Pancreas (tissue), 10 donors: ENCODE results near the gene GRK5. TPM values are rescaled to one million over a fixed set of nuclear protein-coding genes. Genes with fewer than 3 reads are reported as not detected.

ENCODE experiments used
- ATAC-seq, 4 donors: fragments of 200-7000 bp; cut with Tn5 transposase; one replicate each; pipeline versions ENCODE4 v1.8.0 to v1.9.1; 2020; ENCODE audit warnings: mild to moderate bottlenecking in 4 of 4, moderate library complexity in 4 of 4
- DNase-seq, 6 donors: peaks; one replicate each; pipeline ENCODE4 v3.0.0-alpha.2; 2020
- FAIRE-seq: peaks from 2 replicates; lab custom pipeline; 2012; peaks lifted over from hg19 to GRCh38; lab: Jason Lieb, UNC
- H3K27ac ChIP-seq, 4 donors: fragments of 200-600 bp; sonication (generic); 1 replicate in 3 of 4; 2 replicates in 1 of 4; pipeline versions ENCODE4 v1.5.0 to v1.8.0; 2020
- H3K27me3 ChIP-seq, 4 donors: fragments of 200-600 bp; one replicate each; pipeline ENCODE4 v1.8.0; 2021
- H3K36me3 ChIP-seq, 3 donors: fragments of 200-600 bp; sonication (generic) in 1 of 3; one replicate each; pipeline versions ENCODE4 v1.5.0 to v1.8.0; 2020 to 2021
- H3K4me1 ChIP-seq, 3 donors: fragments of 200-600 bp; one replicate each; pipeline ENCODE4 v1.8.0; 2021
- H3K4me3 ChIP-seq, 4 donors: fragments of 200-600 bp; sonication (generic) in 2 of 4; one replicate each; pipeline versions ENCODE4 v1.5.0 to v1.8.0; 2020 to 2021
- H3K9me3 ChIP-seq, 4 donors: fragments of 200-600 bp; one replicate each; pipeline ENCODE4 v1.8.0; 2021
- CTCF ChIP-seq, 4 donors: fragments of 200-600 bp; sonication (generic) in 3 of 4; IDR thresholded peaks; one replicate each; pipeline versions ENCODE4 v1.5.0 to v1.8.0; 2021; ENCODE audit warnings: antibody characterized with exemption in 4 of 4
- WGBS, 2 donors: extraction: QIAGEN DNeasy Blood & Tissue Kit; methylation state at CpG; one replicate each; pipeline ENCODE4 v1.1.7; 2013; 5-methylcytosine and 5-hydroxymethylcytosine counted together
- intact Hi-C, 3 donors: fragments of 100-400 bp; cut with DNase I; formaldehyde crosslinking; loops; one replicate each; pipeline versions ENCODE4 v1.11.1 to v1.14.2; 2022
- microRNA-seq, 2 donors: library from miRNA; unstranded; fragments of <30 nt; microRNA quantifications; one replicate each; pipeline versions ENCODE4 to v1.1.0, GENCODE V29; 2019 to 2020
- polyA plus RNA-seq, 2 donors: library from polyadenylated mRNA; stranded (reverse); fragments of 200-250 nt; gene quantifications; one replicate each; pipeline ENCODE4 v1.2.3, GENCODE V29; 2013
- total RNA-seq, 6 donors: library from RNA; stranded (reverse); fragmentation: NEBNext Ultra II Directional in 4 of 6; extraction: Animal tissue kit (Norgen Biotek cat#: 25700) in 4 of 6; gene quantifications; one replicate each; pipeline versions ENCODE4 v1.2.1 to v1.2.4, GENCODE V29; 2021 to 2023
- donor health status: healthy with polysubstance abuse.
- donor health status: DM: no; HTN: no; CAD: no; lungs with moderate emphysema.
- donor health status: DM: no; HTN: no; CAD: no.
- donor health status: control.
- donor health status: control.
- donor health status: Bipolar disorder and iron deficiency.
- donor health status: DM: yes; HTN: yes; CAD: no.
- donor health status: DM: no; HTN: no; CAD: no.
- donor health status: DM: no; HTN: no; CAD: no.
- donor health status: DM: yes; HTN: yes; CAD: no.

Gene GRK5
- total and polyA plus RNA-seq, 8 donors, result 1.4 to 6.0 (median 2.5) TPM

- DNase-seq, result no peak
- no peak for ATAC-seq
- no peak for TF ChIP-seq CTCF (IDR thresholded peaks at IDR 0.05)
These were observed 297.3 kb downstream of the GRK5 start for GRCh38 chr10:119504651-119505050.

GRCh38 chr10:119505131-119505551 is 297.8 kb downstream of the GRK5 start:
- WGBS, 2 donors, result 77 to 81% methylated on average over 12 of the region's 12 CpGs
- H3K4me3 ChIP-seq, result no peak overlapping the region
- DNase-seq (no peak), ATAC-seq (peak in 2 of 4 donors; percentile 11 to 29), FAIRE-seq (no peak)
- H3K9me3 ChIP-seq, result no peaks in the 10 kb centered on the region
- no peak overlapping the region for H3K27ac ChIP-seq
- H3K36me3 ChIP-seq, result no peaks in the 10 kb centered on the region
- TF ChIP-seq CTCF (IDR thresholded peaks at IDR 0.05), result no peak
- intact Hi-C loops, result no loop called here
- H3K4me1 ChIP-seq, result no peaks in the 10 kb centered on the region
- H3K27me3 ChIP-seq, result no peaks in the 10 kb centered on the region

More at GRCh38 chr10:119504651-119505050, 297.3 kb downstream of the GRK5 start:
- no peaks in the 10 kb centered on the region for H3K4me1 ChIP-seq
- no peaks in the 10 kb centered on the region for H3K27me3 ChIP-seq
- no peak overlapping the region for H3K27ac ChIP-seq
- FAIRE-seq, result no peak
- H3K4me3 ChIP-seq, result no peak overlapping the region
- WGBS, 2 donors, result 85 to 91% methylated on average over 10 of the region's 10 CpGs
- intact Hi-C loops, result no loop called here
- H3K36me3 ChIP-seq, result no peaks in the 10 kb centered on the region
- no peaks in the 10 kb centered on the region for H3K9me3 ChIP-seq

Small RNA genes lying within 50 kb of the gene (microRNA-seq; reads per million reads assigned to microRNA genes)
- gene MIR4681, result 0 reads per million in 2 donors

Other genes with a start within 250 kb of the GRK5 start
- gene NANOS1, start 177.9 kb upstream of the GRK5 start, total RNA-seq, result 1 to 10 TPM in 4 of 6 donors, under 1 TPM in 2; 0.47 to 1.9 (median 1.2) TPM
- 1 to 10 TPM; 2.2 to 7.7 TPM for gene NANOS1, start 177.9 kb upstream of the GRK5 start, polyA plus RNA-seq
- gene EIF3A, start 126.8 kb upstream of the GRK5 start, total RNA-seq, result 100 to 1,000 TPM in 4 of 6 donors, 10 to 100 TPM in 2; 64.8 to 145 (median 106) TPM
- 10 to 100 TPM; 37.2 to 42.1 TPM for gene EIF3A, start 126.8 kb upstream of the GRK5 start, polyA plus RNA-seq
- gene DENND10, start 103.5 kb upstream of the GRK5 start, total RNA-seq, result 10 to 100 TPM in 3 of 6 donors, 1 to 10 TPM in 3; 7.7 to 16.3 (median 9.7) TPM
- gene DENND10, start 103.5 kb upstream of the GRK5 start, polyA plus RNA-seq, result 10 to 100 TPM in 1 of 2 donors, 1 to 10 TPM in 1; 7.2 to 13.1 TPM
- gene SFXN4, start 41.9 kb upstream of the GRK5 start, total RNA-seq, result 10 to 100 TPM; 16.1 to 28.4 (median 21.7) TPM
- 10 to 100 TPM; 56.8 to 58.6 TPM for gene SFXN4, start 41.9 kb upstream of the GRK5 start, polyA plus RNA-seq
- gene PRDX3, start 28.8 kb upstream of the GRK5 start, total RNA-seq, result 10 to 100 TPM; 27.1 to 59.3 (median 42.4) TPM
- 10 to 100 TPM; 39.3 to 87.4 TPM for gene PRDX3, start 28.8 kb upstream of the GRK5 start, polyA plus RNA-seq